ENCODE results near the gene LRRC8E. TPM values are rescaled to one million over a fixed set of nuclear protein-coding genes. Genes with fewer than 3 reads are reported as not detected.
A peak's percentile ranks its signal among the peaks of the same experiment; 100 is the strongest.

LRRC8E gene
- total RNA-seq, 1 donor from 2014 or later, result not detected

- no peak overlapping the region for H3K4me3 ChIP-seq
- H3K9me3 ChIP-seq, result no peaks in the 10 kb centered on the region
- peaks cover 50 to 60% of the 10 kb centered on the region in 2 donors for H3K36me3 ChIP-seq
- intact Hi-C loops (cut with DNase I), result no loop called here
- DNase-seq (ENCODE audit: low spot score in 2 of 2), result no peak
- no peak for TF ChIP-seq CTCF (IDR thresholded peaks at IDR 0.05)
- peaks cover 9 to 48% of the 10 kb centered on the region in 2 donors for H3K4me1 ChIP-seq
- H3K27me3 ChIP-seq, result no peaks in the 10 kb centered on the region
- H3K27ac ChIP-seq, result peak overlapping the region; percentile 93 to 96
These were observed 43.1 kb downstream of the LRRC8E start for GRCh38 chr19:7931221-7932061.

- intact Hi-C loops (cut with DNase I), result no loop called here
- Histone ChIP-seq H3K27me3 (no peaks in the 10 kb centered on the region), H3K36me3 (peaks cover 60 to 64% of the 10 kb centered on the region in 2 donors), H3K9me3 (no peaks in the 10 kb centered on the region), H3K4me3 (no peak overlapping the region), H3K4me1 (peaks cover 9 to 39% of the 10 kb centered on the region in 2 donors), H3K27ac (no peak overlapping the region)
- TF ChIP-seq CTCF (IDR thresholded peaks at IDR 0.05), result no peak
- DNase-seq (ENCODE audit: low spot score in 2 of 2), result no peak
These were observed 44.1 kb downstream of the LRRC8E start for GRCh38 chr19:7932276-7932929.

GRCh38 chr19:7932930-7933300 lies 44.6 kb downstream of the LRRC8E start:
- H3K4me3 ChIP-seq, result no peak overlapping the region
- peaks cover 9 to 34% of the 10 kb centered on the region in 2 donors for H3K4me1 ChIP-seq
- H3K9me3 ChIP-seq, result no peaks in the 10 kb centered on the region
- H3K27ac ChIP-seq, result no peak overlapping the region
- peaks cover 65 to 70% of the 10 kb centered on the region in 2 donors for H3K36me3 ChIP-seq
- no peaks in the 10 kb centered on the region for H3K27me3 ChIP-seq
- no peak for DNase-seq (ENCODE audit: low spot score in 2 of 2)
- intact Hi-C loops (cut with DNase I), result no loop called here
- no peak for TF ChIP-seq CTCF (IDR thresholded peaks at IDR 0.05)

- TF ChIP-seq CTCF (IDR thresholded peaks at IDR 0.05), result no peak
- no peak for DNase-seq (ENCODE audit: low spot score in 2 of 2)
- intact Hi-C loops (cut with DNase I), result no loop called here
- peaks cover 9 to 29% of the 10 kb centered on the region in 2 donors for H3K4me1 ChIP-seq
- no peaks in the 10 kb centered on the region for H3K9me3 ChIP-seq
- no peak overlapping the region for H3K27ac ChIP-seq
- peaks cover 70 to 73% of the 10 kb centered on the region in 2 donors for H3K36me3 ChIP-seq
- no peak overlapping the region for H3K4me3 ChIP-seq
- H3K27me3 ChIP-seq, result no peaks in the 10 kb centered on the region
These were observed 45.1 kb downstream of the LRRC8E start for GRCh38 chr19:7933411-7933810.

GRCh38 chr19:7933828-7934725 lies 45.8 kb downstream of the LRRC8E start:
- Histone ChIP-seq H3K36me3 (peaks cover 73 to 76% of the 10 kb centered on the region in 2 donors), H3K4me3 (no peak overlapping the region), H3K4me1 (peaks cover 7 to 25% of the 10 kb centered on the region in 2 donors), H3K27ac (no peak overlapping the region), H3K9me3 (no peaks in the 10 kb centered on the region), H3K27me3 (no peaks in the 10 kb centered on the region)
- intact Hi-C loops (cut with DNase I), result no loop called here
- no peak for DNase-seq (ENCODE audit: low spot score in 2 of 2)
- TF ChIP-seq CTCF (IDR thresholded peaks at IDR 0.05), result no peak

Data from ascending aorta (tissue), 2 donors.